Stimulated activated CD8-positive, alpha-beta memory T cell treated with anti-CD3 and anti-CD28 coated beads, Interleukin-12 subunit alpha, Interleukin-12 subunit beta, amount 100 ng/mL, for 24 hours (primary cell): ENCODE results near the gene CES3.
"Not testable (repeated sequence)": the region's sequence is repeated elsewhere in the genome, so short reads cannot be mapped to it uniquely, and the experiment has no call there.

Experiments used
- DNase-seq: peaks from one replicate; pipeline ENCODE4 v3.0.0-alpha.2; 2020; ENCODE audit errors: extremely low read depth

Gene CES3

DNA sequence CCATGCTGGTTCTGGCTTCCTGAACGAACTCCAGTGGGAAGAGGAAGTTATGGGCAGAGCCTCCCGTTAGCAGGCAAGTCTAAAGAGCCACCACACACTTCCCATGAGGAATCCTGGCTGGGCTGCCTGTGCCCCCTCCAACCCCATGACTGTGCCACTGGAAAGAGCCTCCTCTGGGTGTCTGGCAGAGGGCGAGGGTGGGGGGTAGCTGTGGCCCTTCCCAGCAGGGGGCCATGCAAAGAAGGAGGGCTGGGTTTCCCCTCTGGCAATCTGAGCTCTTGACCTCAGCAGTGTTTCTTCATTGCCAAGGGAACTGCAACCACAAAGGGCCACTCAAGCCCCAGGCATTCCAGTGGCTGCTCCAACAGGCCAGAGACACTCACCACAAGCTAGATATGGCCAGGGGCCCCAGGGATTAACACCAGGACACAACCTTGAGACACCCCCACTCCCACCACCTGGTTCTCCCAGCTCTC lies 34.1 kb upstream of the CES3 start:
- DNase-seq, result no peak

DNA sequence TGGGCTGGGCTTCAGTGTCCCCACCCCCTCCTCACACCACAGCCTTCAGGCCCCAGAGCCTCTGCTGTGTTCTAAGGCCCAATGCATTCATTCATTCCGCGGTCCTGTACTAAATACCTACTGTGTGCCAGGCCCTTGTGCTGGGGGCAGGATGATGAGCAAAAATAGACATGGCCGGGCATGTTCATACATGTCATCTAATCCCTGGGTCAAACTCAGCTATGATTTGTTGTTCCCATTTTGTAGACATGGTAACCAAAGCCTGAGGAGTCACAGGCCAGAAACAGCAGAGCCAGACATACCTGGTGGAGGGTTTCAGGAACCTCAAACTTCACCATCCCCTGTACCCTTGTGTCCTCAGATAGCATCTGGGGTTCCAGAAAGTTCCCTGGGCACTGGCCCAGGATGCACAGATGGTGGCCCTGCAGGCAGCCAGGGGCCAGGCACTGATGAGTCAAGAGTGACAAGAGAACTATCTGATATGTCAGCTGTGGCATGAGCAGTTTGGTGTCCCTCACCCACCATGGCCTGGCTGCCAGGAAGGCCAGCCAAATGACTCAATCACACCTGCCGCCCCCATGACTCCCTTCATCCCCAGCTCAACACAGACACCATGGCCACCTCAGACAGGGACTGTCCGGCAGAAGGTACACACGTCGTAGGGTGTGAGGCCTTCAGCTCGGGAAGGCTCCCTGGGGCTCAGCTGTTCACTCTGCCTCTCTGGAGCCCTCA lies 33.0 kb upstream of the CES3 start:
- DNase-seq, result no peak

DNA sequence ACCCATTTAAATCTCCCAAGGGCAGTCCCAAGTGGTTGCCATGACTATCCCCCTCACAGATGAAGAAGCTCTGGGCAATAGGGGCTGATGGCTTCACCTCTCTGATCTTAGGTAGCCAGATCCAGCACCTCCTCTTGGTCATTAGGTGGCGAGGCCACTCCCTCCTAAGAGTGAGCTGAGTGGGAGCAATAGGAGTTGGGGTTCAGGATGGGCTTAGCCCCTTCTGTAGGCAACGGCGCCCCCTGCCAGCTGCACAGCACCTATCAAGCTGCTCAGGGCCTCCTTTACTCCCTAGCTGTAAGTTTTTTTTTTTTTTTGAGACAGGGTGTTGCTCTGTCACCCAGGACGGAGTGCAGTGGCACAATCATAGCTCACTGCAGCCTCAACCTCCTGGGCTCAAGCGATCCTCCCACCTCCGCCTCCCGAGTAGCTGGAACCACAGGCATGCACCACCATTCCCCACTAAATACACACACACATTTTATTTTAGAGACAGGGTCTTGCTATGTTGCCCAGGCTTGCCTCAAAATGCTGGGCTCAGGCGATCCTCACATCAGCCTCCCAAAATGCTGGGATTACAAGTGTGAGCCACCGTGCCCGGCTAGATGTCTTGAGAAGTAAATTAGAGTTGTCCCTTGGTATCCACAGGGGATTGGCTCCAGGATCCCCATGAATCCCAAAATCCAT lies 32.2 kb upstream of the CES3 start:
- DNase-seq, result no peak

DNA sequence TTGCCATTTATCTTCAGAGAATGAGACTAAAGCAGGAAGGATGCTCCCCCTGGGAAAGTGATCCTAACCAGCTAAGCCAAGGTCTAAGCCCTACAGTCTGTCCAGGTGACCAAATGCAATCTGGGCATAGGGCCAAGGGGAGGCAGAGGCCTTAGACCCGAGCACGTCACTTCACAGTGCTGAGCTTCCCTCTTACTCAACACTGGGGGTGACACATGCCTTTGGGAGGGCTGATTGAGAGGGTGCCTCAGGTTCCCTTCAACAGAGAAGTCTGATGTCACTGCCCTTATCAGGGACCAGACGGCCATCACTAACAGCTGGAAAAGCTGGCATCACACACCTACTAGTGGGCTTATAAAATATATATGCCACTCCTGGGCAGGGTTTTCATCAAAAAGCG lies 30.9 kb upstream of the CES3 start:
- no peak for DNase-seq

DNA sequence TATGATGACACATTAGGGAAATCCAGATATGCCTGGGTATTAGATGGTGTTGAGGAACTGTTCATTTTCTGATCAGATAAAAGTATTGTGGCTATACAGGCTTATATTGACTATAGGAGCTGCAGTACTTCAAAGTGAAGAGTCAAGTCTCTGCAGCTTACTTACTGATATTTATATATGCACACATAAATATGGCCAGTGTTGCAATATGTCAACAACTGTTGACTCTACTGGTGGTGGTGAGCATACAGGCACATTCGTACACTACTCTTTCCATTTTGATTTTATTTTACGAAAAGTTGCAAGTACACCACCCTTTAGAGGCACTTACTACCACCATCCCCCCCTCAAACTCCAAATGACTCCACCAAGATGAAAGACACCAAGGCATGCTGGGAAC lies 29.4 kb upstream of the CES3 start:
- no peak for DNase-seq

DNA sequence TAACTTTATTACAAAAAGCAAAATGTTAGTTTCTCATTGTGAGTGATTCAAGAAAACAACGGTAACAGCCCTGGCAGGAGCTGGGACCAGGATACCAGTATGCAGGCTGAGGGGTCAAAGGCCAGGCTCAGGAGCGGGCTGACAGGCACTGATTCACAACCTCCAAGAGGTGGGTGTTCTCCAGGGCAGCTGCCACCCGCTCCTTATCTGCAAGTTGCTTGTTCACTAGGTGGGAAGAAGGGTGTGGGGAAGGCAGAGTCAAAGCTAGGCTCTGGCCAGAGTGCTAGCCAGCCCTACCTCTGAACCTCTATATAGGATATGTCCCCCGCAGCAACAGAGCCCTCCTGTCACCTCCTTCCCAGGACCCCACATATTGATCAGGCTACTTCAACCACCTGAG lies 29.0 kb upstream of the CES3 start:
- no peak for DNase-seq

DNA sequence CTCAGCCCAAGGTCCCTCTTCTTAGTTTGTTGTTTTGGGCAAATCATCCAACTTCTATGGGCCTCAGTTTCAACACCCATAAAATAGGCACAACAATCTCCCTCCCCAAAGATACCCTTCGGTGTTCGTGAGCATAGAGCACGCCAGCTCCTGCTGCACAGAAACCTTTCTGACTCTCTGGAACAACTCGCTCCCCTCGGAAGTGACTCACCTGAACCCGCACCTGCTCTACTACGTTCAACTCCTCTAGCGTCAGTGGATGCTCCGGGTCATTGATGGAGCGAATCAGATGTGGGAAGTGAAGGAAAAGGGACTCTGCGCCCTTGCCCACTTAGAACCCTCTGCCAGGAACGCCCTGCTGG lies 27.3 kb upstream of the CES3 start:
- DNase-seq, result no peak

DNA sequence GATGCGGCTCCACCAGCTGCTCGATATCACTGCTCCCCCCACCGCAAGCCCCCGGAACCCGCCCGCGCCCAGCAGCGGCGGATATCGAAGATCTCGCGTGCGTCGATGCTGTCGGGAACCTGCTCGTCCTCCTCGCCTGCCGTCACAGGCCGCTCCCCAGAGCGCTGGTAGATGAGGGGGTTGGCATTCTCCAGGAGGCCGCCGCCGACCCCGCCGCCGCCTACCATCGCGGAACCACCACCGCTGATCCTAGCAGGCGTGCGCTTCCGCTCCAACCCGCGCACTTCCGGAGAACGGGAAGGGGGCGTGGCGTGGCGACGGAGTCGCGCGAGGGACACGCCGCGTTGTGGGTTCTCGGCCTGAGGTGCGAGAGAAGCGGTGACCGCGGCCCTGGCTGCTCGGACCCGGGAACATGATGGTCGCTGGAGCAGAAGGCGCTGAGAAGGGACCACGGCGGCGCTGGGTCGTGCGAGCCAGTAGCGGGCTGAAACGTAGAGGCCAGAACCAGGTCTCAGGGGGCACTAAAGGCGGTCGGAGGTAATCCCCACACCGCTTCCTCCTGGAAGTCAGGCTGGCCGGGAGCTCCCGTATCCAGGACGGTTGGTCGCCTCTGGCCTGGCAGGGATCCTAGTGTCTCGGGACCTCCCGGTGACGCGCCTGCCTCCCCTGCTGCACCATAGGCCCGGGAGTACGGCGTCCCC lies 26.8 kb upstream of the CES3 start, which contains the start of gene CIAO2B:
CIAO2B (minus strand) TSS at position 265 of the 701 bp plus-strand sequence; CDS start at position 227, 38 bp downstream.
- peak; percentile 70 for DNase-seq

DNA sequence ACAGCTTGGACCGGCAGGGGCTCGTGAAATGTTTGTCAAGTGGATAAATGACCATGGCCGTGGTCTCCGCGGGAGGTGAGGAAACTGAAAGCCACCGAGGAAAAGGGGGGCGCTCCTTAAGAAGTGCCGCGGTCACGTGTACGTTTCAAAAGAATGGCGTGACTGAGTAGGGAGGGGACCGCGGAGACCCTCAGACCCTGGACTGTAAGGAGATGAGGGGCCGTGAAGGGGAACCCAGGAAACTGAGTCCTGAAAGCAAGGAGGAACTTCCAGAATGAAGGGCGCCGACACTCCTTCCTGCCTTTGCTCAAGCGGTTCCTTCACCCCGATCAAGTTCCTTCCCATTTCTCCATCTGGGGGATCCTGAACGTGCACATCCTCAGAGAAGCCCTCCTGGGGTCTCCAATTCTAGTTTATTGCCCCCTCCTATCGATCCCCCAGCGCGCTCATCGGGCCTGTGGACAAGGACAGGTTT lies 26.2 kb upstream of the CES3 start:
- not testable (repeated sequence) for DNase-seq

DNA sequence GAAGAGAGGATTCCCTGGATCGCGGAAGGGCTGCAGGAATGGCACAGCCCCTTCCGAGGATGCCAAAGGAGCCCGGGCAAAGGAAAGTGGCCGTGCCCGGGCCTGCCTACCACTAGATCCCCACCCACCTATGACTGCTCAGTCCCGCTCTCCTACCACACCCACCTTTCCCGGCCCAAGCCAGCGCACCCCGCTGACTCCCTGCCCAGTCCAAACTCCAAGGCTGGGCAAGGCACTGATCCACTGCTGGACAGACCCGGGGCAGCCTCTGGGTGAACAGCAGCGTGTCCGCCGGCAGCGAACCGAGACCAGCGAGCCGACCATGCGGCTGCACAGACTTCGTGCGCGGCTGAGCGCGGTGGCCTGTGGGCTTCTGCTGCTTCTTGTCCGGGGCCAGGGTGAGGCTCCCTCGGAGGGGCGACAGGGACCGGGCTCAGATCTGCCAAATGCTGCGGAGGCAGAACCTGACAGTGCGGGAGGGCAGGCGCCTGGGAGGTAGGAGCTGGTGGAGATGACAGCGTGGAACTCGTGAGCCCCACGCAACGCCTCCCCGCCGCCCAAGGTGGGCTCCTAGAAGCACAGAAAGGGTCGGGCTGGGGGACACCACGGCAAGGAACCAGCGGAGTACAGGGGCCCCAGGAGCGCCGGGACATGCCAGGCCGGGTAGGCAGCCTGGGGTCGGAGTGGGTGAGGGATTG lies 25.6 kb upstream of the CES3 start, which contains the start of gene CES2:
CES2 (plus strand) TSS at position 203 of the 698 bp plus-strand sequence; CDS start at position 323, 120 bp downstream.
- no peak for DNase-seq

DNA sequence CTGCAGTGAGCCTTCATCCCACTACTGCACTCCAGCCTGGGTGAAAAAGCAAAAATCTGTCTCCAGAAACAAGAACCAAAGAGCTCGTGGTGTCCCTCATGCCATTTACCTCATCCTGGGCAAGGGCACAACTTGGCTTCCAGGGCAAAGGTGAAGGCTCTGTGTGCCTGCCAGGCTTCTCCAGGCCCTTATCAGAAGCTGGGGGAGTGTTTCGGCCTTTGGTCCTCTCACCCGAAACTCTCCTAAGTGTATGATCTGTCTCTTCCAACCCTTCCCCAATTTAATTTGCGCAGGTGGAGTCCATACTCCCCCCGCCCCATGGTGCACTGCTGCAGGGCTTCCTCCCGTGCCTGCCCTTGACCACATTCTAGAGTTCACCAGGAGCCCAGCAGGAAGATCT lies 24.6 kb upstream of the CES3 start:
- DNase-seq, result no peak

DNA sequence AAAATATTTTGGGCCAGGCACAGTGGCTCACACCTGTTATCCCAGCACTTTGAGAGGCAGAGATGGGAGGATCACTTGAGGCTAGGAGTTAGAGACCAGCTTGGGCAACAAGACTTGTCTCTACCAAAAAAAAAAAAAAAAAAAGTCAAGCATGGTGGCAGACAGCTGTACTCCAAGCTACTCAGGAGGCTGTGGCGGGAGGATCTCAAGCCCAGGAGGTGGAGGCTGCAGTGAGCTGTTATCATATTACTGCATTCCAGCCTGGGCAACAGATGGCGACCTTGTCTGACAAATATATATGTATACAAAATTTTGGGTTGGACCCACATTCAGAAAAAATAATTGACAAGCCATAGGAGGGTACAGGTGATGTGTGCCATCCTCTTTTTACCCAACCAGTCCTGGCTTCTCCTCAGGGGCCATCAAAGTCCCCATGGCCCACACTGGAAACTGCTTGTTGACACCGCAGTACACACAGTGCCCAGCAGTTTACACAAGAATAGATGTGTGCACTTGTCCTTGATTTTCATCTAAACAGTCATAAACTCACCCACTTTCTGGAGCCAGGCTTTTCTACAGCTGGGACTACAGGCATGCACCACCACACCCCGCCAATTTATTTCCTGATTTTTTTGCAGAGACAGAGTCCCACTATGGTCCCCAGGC lies 24.0 kb upstream of the CES3 start:
- DNase-seq, result no peak

DNA sequence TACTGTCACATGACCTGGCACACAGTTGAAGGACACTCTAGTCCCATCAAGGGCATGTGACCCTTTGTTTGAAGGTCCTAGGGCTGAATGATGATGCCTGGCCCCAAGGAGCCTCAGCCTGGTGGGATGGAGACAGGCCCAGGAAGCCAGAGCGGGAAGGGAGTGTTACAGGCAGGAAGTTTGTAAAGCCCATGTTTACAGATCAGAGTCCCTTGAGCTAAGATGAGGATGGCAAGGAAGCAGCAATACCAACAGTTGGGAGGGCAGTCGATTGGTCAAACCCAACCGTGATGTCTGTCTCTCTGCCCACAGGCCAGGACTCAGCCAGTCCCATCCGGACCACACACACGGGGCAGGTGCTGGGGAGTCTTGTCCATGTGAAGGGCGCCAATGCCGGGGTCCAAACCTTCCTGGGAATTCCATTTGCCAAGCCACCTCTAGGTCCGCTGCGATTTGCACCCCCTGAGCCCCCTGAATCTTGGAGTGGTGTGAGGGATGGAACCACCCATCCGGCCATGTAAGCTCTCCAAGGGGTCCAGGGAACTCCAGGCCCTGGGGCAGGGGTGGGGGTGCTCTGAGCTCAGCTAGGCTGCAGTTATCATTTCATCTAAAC lies 23.2 kb upstream of the CES3 start:
- DNase-seq, result no peak

DNA sequence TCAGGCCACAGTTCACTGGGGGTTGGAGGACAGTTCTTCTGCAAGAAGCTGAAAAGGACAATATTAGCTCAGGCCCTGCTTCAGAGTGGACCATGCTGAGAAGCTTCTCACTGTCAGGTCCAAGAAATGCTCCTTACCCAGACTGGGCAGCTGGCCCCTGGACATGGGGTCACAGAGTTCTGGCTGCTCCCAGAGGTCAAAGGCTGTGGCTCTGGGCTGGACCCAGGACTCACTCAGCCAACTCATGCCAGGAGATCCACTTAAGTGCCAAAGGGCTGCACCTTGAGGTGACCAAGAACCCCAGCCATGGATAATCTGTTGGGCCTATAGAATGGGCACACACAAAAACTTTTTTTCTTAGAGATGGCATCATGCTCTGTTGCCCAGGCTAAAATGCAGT lies 21.7 kb upstream of the CES3 start:
- no peak for DNase-seq

DNA sequence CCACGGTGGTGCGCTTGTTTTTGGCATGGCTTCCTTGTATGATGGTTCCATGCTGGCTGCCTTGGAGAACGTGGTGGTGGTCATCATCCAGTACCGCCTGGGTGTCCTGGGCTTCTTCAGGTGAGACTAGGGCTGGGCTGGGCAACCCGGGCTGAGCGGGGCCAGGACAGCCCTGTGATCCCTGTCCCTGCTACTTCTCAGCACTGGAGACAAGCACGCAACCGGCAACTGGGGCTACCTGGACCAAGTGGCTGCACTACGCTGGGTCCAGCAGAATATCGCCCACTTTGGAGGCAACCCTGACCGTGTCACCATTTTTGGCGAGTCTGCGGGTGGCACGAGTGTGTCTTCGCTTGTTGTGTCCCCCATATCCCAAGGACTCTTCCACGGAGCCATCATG lies 20.8 kb upstream of the CES3 start:
- no peak for DNase-seq

DNA sequence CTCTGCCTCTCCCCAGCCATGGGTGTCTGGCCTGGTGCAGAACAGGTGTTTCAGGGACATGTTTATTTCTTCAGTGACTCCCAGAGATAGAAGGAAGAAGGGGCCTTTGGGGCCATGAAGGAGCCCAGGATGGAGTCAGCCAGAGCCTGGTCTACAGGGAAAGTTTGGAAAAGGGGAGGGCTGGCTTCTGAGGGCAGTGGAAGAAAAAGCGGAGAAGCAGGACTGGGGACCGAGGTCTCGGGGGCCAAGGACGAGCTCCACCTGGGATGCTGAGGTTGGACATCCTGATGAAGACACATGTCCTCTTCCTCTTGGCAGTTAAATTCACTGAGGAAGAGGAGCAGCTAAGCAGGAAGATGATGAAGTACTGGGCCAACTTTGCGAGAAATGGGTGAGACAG lies 18.1 kb upstream of the CES3 start:
- DNase-seq, result no peak

DNA sequence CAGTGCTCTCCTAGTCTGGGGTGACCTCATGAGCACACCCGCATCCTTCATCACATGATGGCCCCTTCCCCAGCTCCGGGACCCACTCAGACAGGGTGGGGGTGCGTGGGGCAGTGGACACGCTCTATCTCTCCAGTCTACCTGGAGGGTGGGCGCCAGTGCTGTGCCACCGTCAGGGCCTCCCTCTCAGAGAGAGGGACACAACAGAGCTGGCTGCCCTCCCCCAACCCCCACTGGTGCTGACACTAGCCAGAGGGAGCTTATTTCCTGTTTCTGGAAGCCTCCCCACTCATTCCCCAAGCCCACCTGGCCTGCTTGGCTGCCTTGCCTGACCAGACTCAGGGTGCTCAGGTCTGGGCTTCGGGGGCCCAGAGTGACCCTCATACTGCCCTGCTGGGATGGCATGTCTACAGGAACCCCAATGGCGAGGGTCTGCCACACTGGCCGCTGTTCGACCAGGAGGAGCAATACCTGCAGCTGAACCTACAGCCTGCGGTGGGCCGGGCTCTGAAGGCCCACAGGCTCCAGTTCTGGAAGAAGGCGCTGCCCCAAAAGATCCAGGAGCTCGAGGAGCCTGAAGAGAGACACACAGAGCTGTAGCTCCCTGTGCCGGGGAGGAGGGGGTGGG lies 17.5 kb upstream of the CES3 start:
- no peak for DNase-seq

DNA sequence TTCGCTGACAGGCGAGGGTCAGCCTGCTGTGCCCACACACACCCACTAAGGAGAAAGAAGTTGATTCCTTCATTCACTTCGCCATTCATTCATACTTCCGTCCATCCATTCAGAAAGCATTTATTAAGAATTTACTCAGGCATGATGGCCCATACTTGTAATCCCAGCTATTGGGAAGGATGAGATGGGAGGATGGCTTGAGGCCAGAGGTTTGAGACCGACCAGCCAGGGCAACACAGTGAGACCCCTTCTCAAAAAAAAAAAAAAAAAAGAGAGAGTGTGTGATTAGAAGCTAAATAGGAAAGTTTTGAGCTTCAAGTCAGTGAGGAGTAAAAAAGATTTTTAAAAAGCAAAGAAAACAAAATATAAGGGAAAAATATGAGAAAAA lies 17.0 kb upstream of the CES3 start:
- no peak for DNase-seq

DNA sequence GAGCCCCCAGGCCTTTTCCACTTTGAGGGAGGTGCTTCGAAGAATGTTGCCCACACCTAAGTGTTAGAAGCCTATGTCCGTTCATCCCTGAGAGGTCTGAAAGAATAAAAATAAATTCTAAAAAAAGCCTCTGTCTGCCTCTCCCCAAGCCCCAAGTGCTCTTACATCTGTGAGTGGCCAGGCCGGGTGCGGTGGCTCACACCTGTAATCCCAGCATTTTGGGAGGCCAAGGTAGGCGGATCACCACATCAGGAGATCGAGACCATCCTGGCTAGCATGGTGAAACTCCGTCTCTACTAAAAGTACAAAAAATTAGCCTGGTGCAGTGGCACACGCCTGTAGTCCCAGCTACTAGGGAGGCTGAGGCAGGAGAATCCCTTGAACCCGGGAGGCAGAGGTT lies 16.1 kb upstream of the CES3 start:
- not testable (repeated sequence) for DNase-seq

DNA sequence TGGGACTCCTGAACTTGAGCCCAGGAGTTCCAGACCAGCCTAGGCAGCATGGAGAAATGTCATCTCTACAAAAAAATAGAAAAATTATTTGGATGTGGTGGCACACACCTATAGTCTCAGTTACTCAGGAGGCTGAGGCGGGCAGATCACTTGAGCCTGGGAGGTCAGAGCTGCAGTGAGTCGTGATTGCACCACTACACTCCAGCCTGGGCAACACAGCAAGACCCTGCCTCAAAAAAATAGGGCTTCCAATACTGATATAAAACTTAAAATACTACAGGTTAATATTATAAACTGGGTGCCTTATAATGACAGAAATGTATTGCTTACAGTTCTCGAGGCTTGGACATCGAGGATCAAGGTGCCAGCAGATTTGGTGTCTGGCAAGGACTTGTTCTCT lies 15.1 kb upstream of the CES3 start:
- no peak for DNase-seq

DNA sequence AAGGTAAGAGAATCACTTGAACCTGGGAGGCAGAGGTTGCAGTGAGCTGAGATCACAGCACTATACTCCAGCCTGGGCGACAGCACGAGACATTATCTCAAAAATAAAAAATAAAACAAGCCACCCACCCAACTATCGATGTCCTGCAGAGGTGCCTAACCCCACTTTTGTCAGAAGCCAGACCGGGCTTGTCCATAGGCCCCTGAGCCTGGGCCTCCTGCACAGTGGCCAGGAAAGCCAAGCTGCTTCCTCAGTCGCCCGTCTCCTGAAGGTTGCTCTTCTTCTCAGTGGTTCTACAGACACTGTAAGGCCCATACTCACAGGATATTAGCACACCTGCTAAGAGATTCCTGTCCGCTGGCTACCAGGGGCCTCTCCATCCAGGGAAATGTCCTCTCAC lies 14.5 kb upstream of the CES3 start:
- no peak for DNase-seq
